Psoas muscle (tissue), 8 donors: Measurements from ENCODE around the gene BCAT1. TPM values are rescaled to one million over a fixed set of nuclear protein-coding genes. Genes with fewer than 3 reads are reported as not detected.

Experiments
- ATAC-seq, 4 donors: fragments of 200-7000 bp; cut with Tn5 transposase; one replicate each; pipeline ENCODE4 v1.9.1; 2020; ENCODE audit warnings: moderate library complexity in 3 of 4, mild to moderate bottlenecking in 2 of 4
- DNase-seq, 2 donors: peaks; one replicate each; pipeline ENCODE4 v3.0.0-alpha.2; 2020
- H3K27ac ChIP-seq: fragments of 200-600 bp; one replicate; pipeline ENCODE4 v1.8.0; 2022
- H3K27me3 ChIP-seq, 3 donors: fragments of 200-600 bp in 1 of 3; one replicate each; pipeline versions ENCODE4 v1.6.1 to v1.8.0; 2013 to 2022; ENCODE audit warnings: low read length in 2 of 3, mild to moderate bottlenecking in 2 of 3, moderate library complexity in 1 of 3; ENCODE audit not compliant: insufficient read depth in 3 of 3
- H3K36me3 ChIP-seq, 2 donors: fragments of 200-600 bp in 1 of 2; one replicate each; pipeline versions ENCODE4 v1.6.1 to v1.8.0; 2013 to 2022; ENCODE audit warnings: low read depth in 1 of 2, mild to moderate bottlenecking in 1 of 2, moderate library complexity in 1 of 2; ENCODE audit not compliant: insufficient read depth in 1 of 2
- H3K4me1 ChIP-seq: fragments of 200-600 bp; one replicate; pipeline ENCODE4 v1.8.0; 2022
- H3K4me3 ChIP-seq: fragments of 200-600 bp; one replicate; pipeline ENCODE4 v1.8.0; 2022; ENCODE audit warnings: mild to moderate bottlenecking
- H3K9me3 ChIP-seq: fragments of 200-600 bp; one replicate; pipeline ENCODE4 v1.8.0; 2022
- CTCF ChIP-seq: fragments of 200-600 bp; IDR thresholded peaks from one replicate; pipeline ENCODE4 v1.8.0; 2022; ENCODE audit warnings: antibody characterized with exemption
- WGBS, 3 donors: extraction: QIAGEN DNeasy Blood & Tissue Kit; methylation state at CpG; one replicate each; pipeline versions ENCODE4 v1.1.6 to v1.1.7; 2013; 5-methylcytosine and 5-hydroxymethylcytosine counted together
- intact Hi-C, 2 donors: fragments of 100-400 bp; cut with DNase I; formaldehyde crosslinking; loops; one replicate each; pipeline versions ENCODE4 v1.11.0 to v1.14.2; 2022
- polyA plus RNA-seq, 3 donors: library from polyadenylated mRNA; stranded (reverse); fragments of 200-250 nt; gene quantifications; one replicate each; pipeline ENCODE4 v1.2.3, GENCODE V29; 2013
- total RNA-seq, 4 donors: library from RNA; stranded (reverse); fragmentation: NEBNext Ultra II Directional in 2 of 4; extraction: Animal tissue kit (Norgen Biotek cat#: 25700) in 2 of 4; gene quantifications; one replicate each; pipeline versions ENCODE4 v1.2.1 to v1.2.4, GENCODE V29; 2021 to 2023
- donor health status: healthy with polysubstance abuse.
- donor health status: DM: no; HTN: no; CAD: no; lungs with moderate emphysema.
- donor health status: Bipolar disorder and iron deficiency.
- donor health status: healthy.
- donor health status: DM: yes; HTN: yes; CAD: no.
- donor health status: DM: no; HTN: no; CAD: no.
- donor health status: DM: no; HTN: no; CAD: no.
- donor health status: DM: yes; HTN: yes; CAD: no.

BCAT1 gene
- total and polyA plus RNA-seq, 7 donors: 0.30 to 3.8 (median 2.7) TPM

- intact Hi-C loops: no loop called here
- Histone ChIP-seq H3K27ac (no peak overlapping the region), H3K4me3 (no peak overlapping the region), H3K4me1 (no peaks in the 10 kb centered on the region), H3K27me3 (no peaks in the 10 kb centered on the region), H3K36me3 (no peaks in the 10 kb centered on the region), H3K9me3 (no peaks in the 10 kb centered on the region)
- DNase-seq (no peak), ATAC-seq (no peak)
- 89 to 99% (median 97%) methylated on average over 2 of the region's 2 CpGs for WGBS, 3 donors
- TF ChIP-seq CTCF: no peak
Measured at GRCh38 chr12:24835377-24835776, 113.5 kb downstream of the BCAT1 start.

- Histone ChIP-seq H3K4me1 (no peaks in the 10 kb centered on the region), H3K4me3 (no peak overlapping the region), H3K27me3 (no peaks in the 10 kb centered on the region), H3K9me3 (no peaks in the 10 kb centered on the region), H3K36me3 (no peaks in the 10 kb centered on the region), H3K27ac (no peak overlapping the region)
- TF ChIP-seq CTCF: no peak
- ATAC-seq (no peak), DNase-seq (no peak)
- intact Hi-C loops: no loop called here
- WGBS, 3 donors: 91 to 95% (median 94%) methylated on average over 3 of the region's 3 CpGs
Measured at GRCh38 chr12:24833513-24833912, 115.4 kb downstream of the BCAT1 start.

GRCh38 chr12:24823808-24824515, 124.9 kb downstream of the BCAT1 start:
- DNase-seq: no peak
- no peaks in the 10 kb centered on the region for H3K4me1 ChIP-seq
- H3K27me3 ChIP-seq: no peaks in the 10 kb centered on the region
- 69 to 71% (median 69%) methylated on average over 5 of the region's 5 CpGs for WGBS, 3 donors
- H3K4me3 ChIP-seq: no peak overlapping the region
- TF ChIP-seq CTCF: no peak
- H3K27ac ChIP-seq: no peak overlapping the region
- ATAC-seq: no peak
- H3K36me3 ChIP-seq: no peaks in the 10 kb centered on the region
- intact Hi-C loops: no loop called here
- H3K9me3 ChIP-seq: no peaks in the 10 kb centered on the region

- H3K4me1 ChIP-seq: no peaks in the 10 kb centered on the region
- DNase-seq (no peak), ATAC-seq (no peak)
- H3K9me3 ChIP-seq: no peaks in the 10 kb centered on the region
- H3K27me3 ChIP-seq: no peaks in the 10 kb centered on the region
- no peak overlapping the region for H3K4me3 ChIP-seq
- no peak overlapping the region for H3K27ac ChIP-seq
- intact Hi-C loops: no loop called here
- H3K36me3 ChIP-seq: no peaks in the 10 kb centered on the region
- no peak for TF ChIP-seq CTCF
- WGBS, 3 donors: 54 to 78% (median 70%) methylated on average over 5 of the region's 5 CpGs
Measured at GRCh38 chr12:24822121-24822899, 126.6 kb downstream of the BCAT1 start.
